ENCODE measurements around the gene LRTM1.

Gene LRTM1

GRCh38 chr3:54939557-54940300 lies 11.9 kb upstream of the LRTM1 start:
- DNase-seq = no peak

- no peak for DNase-seq
Measured at GRCh38 chr3:54936561-54936960, 8.7 kb upstream of the LRTM1 start.

GRCh38 chr3:54935869-54936268 lies 8.0 kb upstream of the LRTM1 start:
- no peak for DNase-seq

GRCh38 chr3:54932606-54933005 lies 4.7 kb upstream of the LRTM1 start:
- no peak for DNase-seq

- DNase-seq = no peak
Measured at GRCh38 chr3:54931182-54931581, 3.3 kb upstream of the LRTM1 start.

- no peak for DNase-seq
Measured at GRCh38 chr3:54918516-54918915, 9.3 kb downstream of the LRTM1 start.

GRCh38 chr3:54917862-54918261 lies 10.0 kb downstream of the LRTM1 start:
- DNase-seq = no peak

GRCh38 chr3:54917174-54917573 lies 10.7 kb downstream of the LRTM1 start:
- DNase-seq = no peak

- DNase-seq = no peak
Measured at GRCh38 chr3:54916732-54917131, 11.1 kb downstream of the LRTM1 start.

GRCh38 chr3:54915976-54916375 lies 11.9 kb downstream of the LRTM1 start:
- no peak for DNase-seq

GRCh38 chr3:54915181-54915580 lies 12.7 kb downstream of the LRTM1 start:
- no peak for DNase-seq

GRCh38 chr3:54914180-54914579 lies 13.7 kb downstream of the LRTM1 start:
- DNase-seq = no peak

- no peak for DNase-seq
Measured at GRCh38 chr3:54909191-54909590, 18.7 kb downstream of the LRTM1 start.

GRCh38 chr3:54906763-54907162 lies 21.1 kb downstream of the LRTM1 start:
- no peak for DNase-seq

GRCh38 chr3:54905920-54906319 lies 21.9 kb downstream of the LRTM1 start:
- DNase-seq = no peak

GRCh38 chr3:54905261-54905888 lies 22.5 kb downstream of the LRTM1 start:
- no peak for DNase-seq

- DNase-seq = no peak
Measured at GRCh38 chr3:54901906-54902685, 25.8 kb downstream of the LRTM1 start.

- DNase-seq = no peak
Measured at GRCh38 chr3:54900838-54901591, 26.8 kb downstream of the LRTM1 start.

GRCh38 chr3:54899273-54899672 lies 28.6 kb downstream of the LRTM1 start:
- no peak for DNase-seq

- DNase-seq = no peak
Measured at GRCh38 chr3:54897028-54897711, 30.7 kb downstream of the LRTM1 start.

GRCh38 chr3:54895613-54896012 lies 32.2 kb downstream of the LRTM1 start:
- DNase-seq = no peak

- no peak for DNase-seq
Measured at GRCh38 chr3:54892168-54892567, 35.7 kb downstream of the LRTM1 start.

GRCh38 chr3:54891540-54891897 lies 36.3 kb downstream of the LRTM1 start:
- DNase-seq = no peak
